ENCODE measurements around the gene CDHR5.
A peak's percentile ranks its signal among the peaks of the same experiment; 100 is the strongest.

The CDHR5 gene

GRCh38 chr11:597166-597725, 27.5 kb downstream of the CDHR5 start:
- no peak for TF ChIP-seq CTCF (conservative IDR thresholded peaks at IDR 0.05; ENCODE audit: low read depth, low read length)
- peaks cover 25% of the 10 kb centered on the region for H3K4me1 ChIP-seq (ENCODE audit: low read depth, poor library complexity, severe bottlenecking)
- no peak overlapping the region for H2AFZ ChIP-seq (ENCODE audit: low read depth)
- no peaks in the 10 kb centered on the region for H3K79me2 ChIP-seq (ENCODE audit: insufficient read depth, low read depth)
- H3K27ac ChIP-seq = no peak overlapping the region
- peaks cover 6% of the 10 kb centered on the region; the same call in 1 of the 2 replicates for H3K36me3 ChIP-seq (ENCODE audit: insufficient read depth)
- H3K27me3 ChIP-seq (ENCODE audit: insufficient read depth, low read depth) = no peaks in the 10 kb centered on the region
- H3K9ac ChIP-seq = no peak overlapping the region
- no peaks in the 10 kb centered on the region for H4K20me1 ChIP-seq (ENCODE audit: insufficient read depth)
- no peak overlapping the region for H3K4me3 ChIP-seq (IDR thresholded peaks at IDR 0.05; ENCODE audit: insufficient read depth, low read depth, low read length)
- H3K4me2 ChIP-seq = no peak overlapping the region

- no peaks in the 10 kb centered on the region for H3K79me2 ChIP-seq (ENCODE audit: insufficient read depth, low read depth)
- peaks cover 6% of the 10 kb centered on the region; the same call in 1 of the 2 replicates for H3K36me3 ChIP-seq (ENCODE audit: insufficient read depth)
- no peak overlapping the region for H2AFZ ChIP-seq (ENCODE audit: low read depth)
- no peak overlapping the region for H3K9ac ChIP-seq
- peak overlapping the region; percentile 38; the same call in 1 of the 2 replicates for H3K27ac ChIP-seq
- no peaks in the 10 kb centered on the region for H4K20me1 ChIP-seq (ENCODE audit: insufficient read depth)
- TF ChIP-seq CTCF (conservative IDR thresholded peaks at IDR 0.05; ENCODE audit: low read depth, low read length) = no peak
- no peak overlapping the region for H3K4me3 ChIP-seq (IDR thresholded peaks at IDR 0.05; ENCODE audit: insufficient read depth, low read depth, low read length)
- peaks cover 25% of the 10 kb centered on the region for H3K4me1 ChIP-seq (ENCODE audit: low read depth, poor library complexity, severe bottlenecking)
- peak overlapping the region; percentile 16; the same call in 1 of the 2 replicates for H3K4me2 ChIP-seq
- H3K27me3 ChIP-seq (ENCODE audit: insufficient read depth, low read depth) = no peaks in the 10 kb centered on the region
These were observed 28.4 kb downstream of the CDHR5 start for GRCh38 chr11:596374-596773.

- Histone ChIP-seq H4K20me1 (ENCODE audit: insufficient read depth) (no peaks in the 10 kb centered on the region), H3K36me3 (ENCODE audit: insufficient read depth) (peaks cover 6% of the 10 kb centered on the region; the same call in 1 of the 2 replicates), H3K9ac (no peak overlapping the region)
These were observed 29.4 kb downstream of the CDHR5 start for GRCh38 chr11:595400-595799.

GRCh38 chr11:593347-593746, 31.4 kb downstream of the CDHR5 start:
- Histone ChIP-seq H3K4me2 (no peak overlapping the region), H3K79me2 (ENCODE audit: insufficient read depth, low read depth) (peaks cover 9% of the 10 kb centered on the region; the same call in 1 of the 2 replicates), H4K20me1 (ENCODE audit: insufficient read depth) (no peaks in the 10 kb centered on the region), H3K36me3 (ENCODE audit: insufficient read depth) (peaks cover 6% of the 10 kb centered on the region; the same call in 1 of the 2 replicates), H3K9ac (no peak overlapping the region), H3K27ac (no peak overlapping the region), H2AFZ (ENCODE audit: low read depth) (no peak overlapping the region), H3K4me1 (ENCODE audit: low read depth, poor library complexity, severe bottlenecking) (peaks cover 27% of the 10 kb centered on the region), H3K27me3 (ENCODE audit: insufficient read depth, low read depth) (no peaks in the 10 kb centered on the region), H3K4me3 (IDR thresholded peaks at IDR 0.05; ENCODE audit: insufficient read depth, low read depth, low read length) (no peak overlapping the region)
- no peak for TF ChIP-seq CTCF (conservative IDR thresholded peaks at IDR 0.05; ENCODE audit: low read depth, low read length)

More at GRCh38 chr11:595400-595799, 29.4 kb downstream of the CDHR5 start:
- peaks cover 25% of the 10 kb centered on the region for H3K4me1 ChIP-seq (ENCODE audit: low read depth, poor library complexity, severe bottlenecking)
- no peak overlapping the region for H3K4me3 ChIP-seq (IDR thresholded peaks at IDR 0.05; ENCODE audit: insufficient read depth, low read depth, low read length)
- H3K27me3 ChIP-seq (ENCODE audit: insufficient read depth, low read depth) = no peaks in the 10 kb centered on the region
- TF ChIP-seq CTCF (conservative IDR thresholded peaks at IDR 0.05; ENCODE audit: low read depth, low read length) = no peak
- peak overlapping the region; percentile 16; the same call in 1 of the 2 replicates for H3K4me2 ChIP-seq
- H2AFZ ChIP-seq (ENCODE audit: low read depth) = no peak overlapping the region
- H3K79me2 ChIP-seq (ENCODE audit: insufficient read depth, low read depth) = no peaks in the 10 kb centered on the region
- H3K27ac ChIP-seq = no peak overlapping the region; the same call in 1 of the 2 replicates
